ENCODE measurements around the gene COL11A2.
"Not testable (repeated sequence)": the region's sequence is repeated elsewhere in the genome, so short reads cannot be mapped to it uniquely, and the experiment has no call there.

COL11A2 gene

GRCh38 chr6:33192105-33192646 is at the start of gene COL11A2:
COL11A2 (minus strand) TSS chr6:33192467; CDS start chr6:33192240, 227 bp downstream.
- no peak for DNase-seq

- no peak for DNase-seq
Measured at GRCh38 chr6:33241968-33242367, 49.7 kb upstream of the COL11A2 start.

GRCh38 chr6:33237741-33238140 is 45.5 kb upstream of the COL11A2 start:
- DNase-seq: no peak

GRCh38 chr6:33236852-33237251 is 44.6 kb upstream of the COL11A2 start:
- no peak for DNase-seq

- no peak for DNase-seq
Measured at GRCh38 chr6:33236328-33236727, 44.1 kb upstream of the COL11A2 start.

GRCh38 chr6:33235221-33235634 is 43.0 kb upstream of the COL11A2 start:
- no peak for DNase-seq

GRCh38 chr6:33226503-33227120 is 34.3 kb upstream of the COL11A2 start:
- not testable (repeated sequence) for DNase-seq

- no peak for DNase-seq
Measured at GRCh38 chr6:33217681-33218080, 25.4 kb upstream of the COL11A2 start.

- no peak for DNase-seq
Measured at GRCh38 chr6:33217246-33217645, 25.0 kb upstream of the COL11A2 start.

GRCh38 chr6:33216117-33216649 is 23.9 kb upstream of the COL11A2 start:
- no peak for DNase-seq

GRCh38 chr6:33215271-33216116 is 23.2 kb upstream of the COL11A2 start:
- no peak for DNase-seq

- DNase-seq: no peak
Measured at GRCh38 chr6:33213989-33214335, 21.7 kb upstream of the COL11A2 start.

GRCh38 chr6:33213166-33213988 is 21.1 kb upstream of the COL11A2 start:
- DNase-seq: no peak

GRCh38 chr6:33212857-33213165 is 20.5 kb upstream of the COL11A2 start:
- no peak for DNase-seq

- DNase-seq: no peak
Measured at GRCh38 chr6:33211666-33212422, 19.6 kb upstream of the COL11A2 start.

GRCh38 chr6:33211136-33211535 is 18.9 kb upstream of the COL11A2 start:
- no peak for DNase-seq

GRCh38 chr6:33209856-33210255 is 17.6 kb upstream of the COL11A2 start:
- no peak for DNase-seq

GRCh38 chr6:33208091-33208967 is 16.1 kb upstream of the COL11A2 start, which contains the start of gene RING1:
RING1 (plus strand) TSS chr6:33208500; CDS start chr6:33208823, 323 bp downstream.
- DNase-seq: peak; percentile 73

- DNase-seq: no peak
Measured at GRCh38 chr6:33207552-33208090, 15.4 kb upstream of the COL11A2 start.

- DNase-seq: no peak
Measured at GRCh38 chr6:33206864-33207551, 14.7 kb upstream of the COL11A2 start.

Measured in CD4-positive, alpha-beta T cell treated with Interleukin-4 for 4 hours (primary cell).